Measurements from ENCODE around the gene GSTO1. TPM values are rescaled to one million over a fixed set of nuclear protein-coding genes. Genes with fewer than 3 reads are reported as not detected.

GSTO1 gene
- polyA plus RNA-seq, 1 donor from 2014 or later: 3.5 TPM

DNA sequence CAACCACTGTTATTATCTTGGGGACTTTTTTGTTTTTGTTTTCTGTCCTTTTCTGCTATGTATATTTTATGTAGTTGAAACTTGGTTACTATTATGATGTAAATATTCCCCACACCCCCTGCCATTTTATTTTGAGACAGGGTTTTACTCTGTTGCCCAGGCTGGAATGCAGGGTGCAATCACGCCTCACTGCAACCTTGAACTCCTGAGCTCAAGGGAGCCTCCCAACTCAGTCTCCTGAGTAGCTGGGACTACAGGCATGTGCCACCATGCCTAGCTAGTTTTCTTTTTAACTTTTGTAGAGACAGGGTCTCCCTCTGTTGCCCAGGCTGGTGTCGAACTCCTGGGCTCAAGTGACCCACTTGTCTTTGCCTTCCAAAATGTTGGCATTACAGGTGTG is 32.2 kb downstream of the GSTO1 start:
- Histone ChIP-seq H3K36me3 (ENCODE audit: insufficient read depth, low read length) (no peaks in the 10 kb centered on the region), H3F3A (ENCODE audit: insufficient read depth, low read length, poor library complexity, severe bottlenecking) (no peaks in the 10 kb centered on the region), H2AFZ (ENCODE audit: low read depth, low read length) (no peak overlapping the region), H4K20me1 (ENCODE audit: insufficient read depth) (no peaks in the 10 kb centered on the region), H3K4me3 (ENCODE audit: low read length) (no peak overlapping the region), H3K27ac (ENCODE audit: low read length) (no peak overlapping the region), H3K9me3 (ENCODE audit: low read length) (no peaks in the 10 kb centered on the region), H3K79me2 (replicated peaks; ENCODE audit: insufficient read depth, low read length) (no peaks in the 10 kb centered on the region), H3K9ac (ENCODE audit: low read length) (no peak overlapping the region), H3K4me2 (ENCODE audit: low read length) (no peak overlapping the region), H3K27me3 (ENCODE audit: insufficient read depth, low read depth, low read length) (no peaks in the 10 kb centered on the region), H3K9me2 (ENCODE audit: insufficient read depth, low read length) (no peaks in the 10 kb centered on the region)
- TF ChIP-seq EZH2 (IDR thresholded peaks at IDR 0.05; ENCODE audit: borderline replicate concordance, insufficient read depth, low read length, poor library complexity, severe bottlenecking) (no peak), TAF1 (IDR thresholded peaks at IDR 0.05; ENCODE audit: low read depth) (no peak), EP300 (conservative IDR thresholded peaks at IDR 0.05; ENCODE audit: poor library complexity, severe bottlenecking) (no peak), POLR2AphosphoS5 (IDR thresholded peaks at IDR 0.05) (no peak), MXI1 (conservative IDR thresholded peaks at IDR 0.05; ENCODE audit: poor library complexity, severe bottlenecking) (no peak), SMC3 (conservative IDR thresholded peaks at IDR 0.05; ENCODE audit: poor library complexity) (no peak), RAD21 (conservative IDR thresholded peaks at IDR 0.05) (no peak), REST (IDR thresholded peaks at IDR 0.05; ENCODE audit: borderline replicate concordance) (no peak), CTCF (IDR thresholded peaks at IDR 0.05; ENCODE audit: poor library complexity, severe bottlenecking) (no peak)

DNA sequence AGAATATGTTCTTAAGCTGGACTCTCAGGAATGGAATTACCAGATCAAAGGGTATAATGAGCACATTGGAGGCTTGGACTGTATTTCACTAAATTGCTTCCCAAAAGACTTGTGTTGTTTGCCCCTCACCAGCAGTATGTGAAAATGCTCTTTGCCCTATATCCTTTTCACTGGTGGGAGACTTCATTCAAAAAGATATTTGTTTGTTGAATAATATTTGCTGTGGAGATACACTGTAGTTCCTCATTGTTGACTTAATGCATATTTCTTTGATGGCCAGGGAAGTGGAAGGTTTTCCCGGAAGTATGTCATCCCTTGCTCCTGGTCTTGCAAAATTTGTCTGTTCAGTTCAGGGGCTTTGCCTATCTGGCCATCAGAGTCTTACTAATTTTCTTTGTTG is 33.7 kb downstream of the GSTO1 start:
- H3F3A ChIP-seq (ENCODE audit: insufficient read depth, low read length, poor library complexity, severe bottlenecking): no peaks in the 10 kb centered on the region
- no peak overlapping the region for H3K4me2 ChIP-seq (ENCODE audit: low read length)
- no peaks in the 10 kb centered on the region for H3K9me2 ChIP-seq (ENCODE audit: insufficient read depth, low read length)
- H3K9ac ChIP-seq (ENCODE audit: low read length): no peak overlapping the region
- no peaks in the 10 kb centered on the region for H3K9me3 ChIP-seq (ENCODE audit: low read length)
- no peaks in the 10 kb centered on the region for H3K36me3 ChIP-seq (ENCODE audit: insufficient read depth, low read length)
- H3K4me3 ChIP-seq (ENCODE audit: low read length): no peak overlapping the region
- no peak overlapping the region for H3K27ac ChIP-seq (ENCODE audit: low read length)
- H3K79me2 ChIP-seq (replicated peaks; ENCODE audit: insufficient read depth, low read length): no peaks in the 10 kb centered on the region
- H4K20me1 ChIP-seq (ENCODE audit: insufficient read depth): no peaks in the 10 kb centered on the region
- no peak overlapping the region for H2AFZ ChIP-seq (ENCODE audit: low read depth, low read length)
- H3K27me3 ChIP-seq (ENCODE audit: insufficient read depth, low read depth, low read length): no peaks in the 10 kb centered on the region
- TF ChIP-seq EP300 (conservative IDR thresholded peaks at IDR 0.05; ENCODE audit: poor library complexity, severe bottlenecking) (no peak), MXI1 (conservative IDR thresholded peaks at IDR 0.05; ENCODE audit: poor library complexity, severe bottlenecking) (no peak), EZH2 (IDR thresholded peaks at IDR 0.05; ENCODE audit: borderline replicate concordance, insufficient read depth, low read length, poor library complexity, severe bottlenecking) (no peak), POLR2AphosphoS5 (IDR thresholded peaks at IDR 0.05) (no peak), RAD21 (conservative IDR thresholded peaks at IDR 0.05) (no peak), TAF1 (IDR thresholded peaks at IDR 0.05; ENCODE audit: low read depth) (no peak), CTCF (IDR thresholded peaks at IDR 0.05; ENCODE audit: poor library complexity, severe bottlenecking) (no peak), REST (IDR thresholded peaks at IDR 0.05; ENCODE audit: borderline replicate concordance) (no peak), SMC3 (conservative IDR thresholded peaks at IDR 0.05; ENCODE audit: poor library complexity) (no peak)

Measured in neural cell (in vitro differentiated cells).